HG03039 (cell line): ENCODE measurements around the gene RECQL.

Source experiments
- ATAC-seq: cut with Tn5 transposase; IDR thresholded peaks from one replicate; pipeline ENCODE4 v1.9.1; 2021; ENCODE audit warnings: mild to moderate bottlenecking, moderate library complexity; ENCODE audit not compliant: unreplicated experiment

RECQL gene, protein sequence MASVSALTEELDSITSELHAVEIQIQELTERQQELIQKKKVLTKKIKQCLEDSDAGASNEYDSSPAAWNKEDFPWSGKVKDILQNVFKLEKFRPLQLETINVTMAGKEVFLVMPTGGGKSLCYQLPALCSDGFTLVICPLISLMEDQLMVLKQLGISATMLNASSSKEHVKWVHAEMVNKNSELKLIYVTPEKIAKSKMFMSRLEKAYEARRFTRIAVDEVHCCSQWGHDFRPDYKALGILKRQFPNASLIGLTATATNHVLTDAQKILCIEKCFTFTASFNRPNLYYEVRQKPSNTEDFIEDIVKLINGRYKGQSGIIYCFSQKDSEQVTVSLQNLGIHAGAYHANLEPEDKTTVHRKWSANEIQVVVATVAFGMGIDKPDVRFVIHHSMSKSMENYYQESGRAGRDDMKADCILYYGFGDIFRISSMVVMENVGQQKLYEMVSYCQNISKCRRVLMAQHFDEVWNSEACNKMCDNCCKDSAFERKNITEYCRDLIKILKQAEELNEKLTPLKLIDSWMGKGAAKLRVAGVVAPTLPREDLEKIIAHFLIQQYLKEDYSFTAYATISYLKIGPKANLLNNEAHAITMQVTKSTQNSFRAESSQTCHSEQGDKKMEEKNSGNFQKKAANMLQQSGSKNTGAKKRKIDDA

GRCh38 chr12:21501258-21502163, at the start of gene RECQL, which contains the start of gene GOLT1B:
Gene RECQL (minus strand): TSS chr12:21501635. CDS start chr12:21499570, 2,065 bp downstream.
Gene GOLT1B (plus strand): TSS chr12:21501789. CDS start chr12:21501924, 135 bp downstream.
- ATAC-seq: peak; percentile 99

- no peak for ATAC-seq
These were observed 46.0 kb upstream of the RECQL start for GRCh38 chr12:21547437-21547836.

- no peak for ATAC-seq
These were observed 45.3 kb upstream of the RECQL start for GRCh38 chr12:21546716-21547115.

- no peak for ATAC-seq
These were observed 44.1 kb upstream of the RECQL start for GRCh38 chr12:21545557-21545956.

GRCh38 chr12:21543151-21543550, 41.7 kb upstream of the RECQL start:
- no peak for ATAC-seq

DNA sequence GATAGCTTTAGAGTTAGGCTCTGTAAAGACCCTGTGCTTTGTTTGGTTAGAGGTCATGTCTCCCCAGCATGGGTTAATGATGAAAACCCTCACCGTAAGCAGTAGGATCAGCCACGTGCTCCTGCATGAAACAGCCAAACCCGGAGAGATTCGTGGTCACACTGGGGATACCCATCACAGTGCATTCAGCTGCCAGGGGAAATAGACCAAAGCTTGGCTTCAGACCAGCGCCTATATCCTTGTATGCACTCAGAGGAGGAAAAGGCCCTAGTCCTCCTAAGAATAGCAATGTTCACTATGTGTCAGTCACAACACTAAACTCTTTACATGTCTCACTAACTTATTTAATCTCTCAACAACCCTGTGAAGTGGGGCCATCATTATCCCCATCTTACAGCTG, 41.0 kb upstream of the RECQL start:
- ATAC-seq: no peak

- ATAC-seq: no peak
These were observed 40.3 kb upstream of the RECQL start for GRCh38 chr12:21541773-21542172.

DNA sequence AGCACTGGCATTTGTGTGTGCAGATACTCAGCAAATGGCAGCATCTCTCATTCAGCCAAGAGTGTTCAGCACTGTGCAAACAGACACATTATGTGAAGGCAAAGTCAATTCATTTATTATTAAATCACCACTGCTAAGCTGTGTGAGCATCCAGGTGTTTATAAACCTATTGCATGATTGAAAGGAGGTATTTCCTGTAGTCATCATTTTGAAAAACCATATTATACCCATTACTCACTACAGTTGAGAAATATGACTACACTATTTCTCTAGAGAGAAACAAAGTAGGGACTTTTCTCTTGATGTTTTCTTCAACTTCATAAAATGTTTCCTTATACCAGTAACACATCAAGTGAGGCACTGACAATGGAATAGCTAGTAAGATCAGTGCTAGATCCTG, 38.4 kb upstream of the RECQL start:
- no peak for ATAC-seq

DNA sequence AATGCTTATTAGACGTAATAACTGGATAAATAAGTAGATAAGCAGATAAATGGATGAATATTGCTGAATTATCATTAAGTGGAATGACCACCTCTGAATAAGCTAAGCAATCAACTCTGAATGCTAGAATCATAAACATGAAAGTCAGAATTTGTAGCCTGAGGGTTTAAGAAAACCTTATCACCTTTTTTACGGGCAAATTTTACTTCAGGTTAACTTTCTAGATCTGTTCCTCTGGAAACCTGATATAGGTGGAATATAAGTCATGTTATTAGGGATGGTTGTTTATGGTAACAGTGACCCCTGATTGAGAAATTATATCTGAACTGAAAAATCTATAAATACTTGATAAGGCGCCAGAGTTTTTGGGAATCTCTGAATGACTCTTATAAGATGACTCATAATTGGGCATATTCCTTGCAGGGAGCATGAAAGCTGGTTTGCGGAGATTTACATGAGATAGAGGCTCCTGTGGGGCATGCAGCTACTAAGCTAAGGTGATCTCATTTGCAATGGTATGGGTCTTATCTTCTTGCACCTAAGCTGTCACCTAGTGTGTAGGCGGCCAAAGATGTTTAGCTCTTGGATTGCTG, 36.7 kb upstream of the RECQL start:
- ATAC-seq: no peak

DNA sequence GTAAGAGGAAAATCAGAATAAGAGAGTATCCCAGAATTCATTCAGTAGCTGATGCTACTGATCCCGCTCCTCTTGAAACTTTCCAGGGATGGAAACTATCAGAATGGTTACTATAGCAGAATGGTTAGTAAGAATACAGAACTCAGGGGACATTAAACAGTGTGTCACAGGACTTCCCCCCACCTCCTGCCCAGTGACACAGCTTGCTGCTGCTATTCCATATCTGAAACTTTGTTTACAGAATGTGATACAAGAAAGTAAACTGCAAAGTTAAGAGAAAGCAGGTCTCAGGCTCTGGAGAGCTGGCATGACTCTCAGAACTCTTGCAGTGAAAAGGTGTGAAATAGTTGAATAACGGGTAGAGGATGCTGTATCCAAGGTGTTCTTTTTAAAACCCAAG, 28.0 kb upstream of the RECQL start:
- no peak for ATAC-seq

DNA sequence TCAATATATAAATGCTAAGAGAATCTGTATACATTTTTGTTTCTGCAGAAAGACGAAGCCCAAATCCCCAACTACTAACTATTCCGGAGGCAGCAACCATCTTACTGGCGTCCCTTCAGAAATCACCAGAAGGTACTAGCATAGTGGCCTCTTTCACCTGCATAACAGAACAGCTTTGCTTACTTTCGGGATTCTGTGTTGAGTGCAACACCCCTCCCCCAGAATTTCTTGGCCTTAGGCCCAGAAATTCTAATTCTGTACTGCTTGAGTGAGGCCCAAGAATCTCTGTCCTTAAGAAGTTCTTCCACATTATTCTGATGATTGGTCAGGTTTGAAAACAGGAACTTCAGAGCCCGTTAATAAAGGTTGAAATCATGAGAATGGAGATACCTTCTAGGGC, 27.5 kb upstream of the RECQL start:
- no peak for ATAC-seq

GRCh38 chr12:21527451-21528180, 26.2 kb upstream of the RECQL start:
- ATAC-seq: peak; percentile 95

GRCh38 chr12:21526721-21527345, 25.4 kb upstream of the RECQL start:
- no peak for ATAC-seq

- no peak for ATAC-seq
These were observed 24.6 kb upstream of the RECQL start, which contains the start of gene SPX for GRCh38 chr12:21526053-21526452. Gene SPX (plus strand): TSS chr12:21526296. CDS start chr12:21526473, 177 bp downstream.

GRCh38 chr12:21523148-21523547, 21.7 kb upstream of the RECQL start:
- ATAC-seq: no peak

DNA sequence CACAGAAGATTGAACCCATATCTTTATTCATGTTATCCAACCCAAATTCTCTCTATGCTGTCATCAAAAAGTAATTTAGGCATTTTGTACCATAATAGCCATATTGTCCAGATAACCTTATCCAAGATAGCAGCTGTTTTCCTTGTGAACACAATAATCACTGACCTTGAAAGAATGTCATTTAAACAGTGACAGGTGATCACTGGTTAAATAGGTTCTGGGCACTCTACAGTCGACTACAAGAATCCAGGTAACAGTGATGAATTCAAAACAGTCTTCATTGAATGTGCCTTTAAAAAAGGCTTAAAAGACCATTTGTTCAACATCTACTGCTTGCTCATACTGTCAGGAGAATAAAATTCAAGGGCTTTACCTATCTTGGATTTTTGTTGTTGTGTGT, 20.1 kb upstream of the RECQL start:
- no peak for ATAC-seq

DNA sequence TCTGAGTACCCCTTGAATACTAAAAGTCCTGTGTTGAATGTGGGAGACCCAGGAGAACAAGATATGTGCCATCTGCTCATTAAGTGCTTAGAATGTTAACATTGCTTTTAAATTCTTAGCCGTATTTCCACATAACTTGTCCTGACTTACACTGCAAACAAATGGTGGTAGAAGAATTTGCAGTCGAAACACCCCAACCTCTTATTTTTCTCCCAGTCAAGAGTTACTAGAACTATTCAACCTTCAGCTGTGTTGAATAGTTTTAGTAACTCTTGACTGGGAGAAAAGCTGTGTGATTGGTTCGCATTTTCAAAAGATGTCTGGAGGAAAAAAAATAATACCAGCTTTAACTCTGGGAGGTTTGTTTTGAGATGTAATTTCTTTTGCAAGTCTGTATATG, 17.0 kb upstream of the RECQL start:
- no peak for ATAC-seq

DNA sequence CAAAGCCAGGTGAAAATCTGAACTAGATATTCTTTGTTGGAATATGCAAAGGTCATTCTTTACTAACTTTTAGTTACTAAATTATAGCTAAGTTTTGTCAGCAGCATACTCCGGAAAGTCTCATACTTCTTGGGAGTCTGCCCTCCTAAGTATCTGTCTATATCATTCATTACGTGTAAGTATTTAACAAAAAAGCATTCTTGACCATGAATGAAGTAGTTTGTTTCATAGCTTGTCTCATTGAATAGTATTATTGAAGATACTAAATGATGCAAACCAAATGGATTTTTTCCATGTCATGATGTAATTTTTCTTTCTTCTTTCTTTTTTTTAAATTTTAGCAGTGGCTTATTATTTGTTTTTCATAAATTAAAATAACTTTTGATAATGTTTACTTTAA, 14.8 kb upstream of the RECQL start:
- ATAC-seq: no peak

GRCh38 chr12:21509768-21510167, 8.3 kb upstream of the RECQL start:
- ATAC-seq: peak; percentile 96

DNA sequence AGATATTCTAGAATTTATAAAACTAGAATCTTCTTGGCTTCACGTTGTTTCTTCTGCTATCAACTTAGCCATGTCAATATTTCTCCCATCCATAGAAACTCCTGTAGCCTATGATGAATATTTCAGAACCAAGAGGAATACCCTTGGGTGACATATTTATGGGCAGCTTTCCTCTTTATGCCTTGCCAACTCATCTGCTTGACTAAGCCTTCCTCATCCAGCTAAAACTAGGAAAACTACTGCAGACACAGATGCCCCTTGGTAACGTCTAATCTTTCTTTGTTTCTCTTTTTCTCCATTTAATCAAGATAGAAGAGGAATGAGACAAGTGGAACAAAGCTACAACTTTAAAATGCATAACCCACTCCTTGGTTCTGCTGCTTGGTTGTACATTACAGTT, 6.4 kb upstream of the RECQL start:
- no peak for ATAC-seq
